Duodenal mucosa (tissue), 2 donors: ENCODE data around the gene RNF103.

Experiments used
- H3K27ac ChIP-seq: one replicate; pipeline ENCODE4 v1.7.0; 2013; ENCODE audit warnings: low read depth, low read length
- H3K27me3 ChIP-seq, 2 donors: one replicate each; pipeline ENCODE4 v1.7.0; 2013; ENCODE audit warnings: low read length in 2 of 2, control low read depth in 1 of 2; ENCODE audit not compliant: insufficient read depth in 2 of 2, control insufficient read depth in 1 of 2
- H3K36me3 ChIP-seq, 2 donors: one replicate each; pipeline ENCODE4 v1.7.0; 2013; ENCODE audit warnings: low read length in 2 of 2, control low read depth in 1 of 2; ENCODE audit not compliant: insufficient read depth in 2 of 2, control insufficient read depth in 1 of 2
- H3K4me1 ChIP-seq, 2 donors: one replicate each; pipeline ENCODE4 v1.7.0; 2013; ENCODE audit warnings: low read length in 2 of 2, control low read depth in 1 of 2; ENCODE audit not compliant: insufficient read depth in 2 of 2, control insufficient read depth in 1 of 2
- H3K4me3 ChIP-seq, 2 donors: one replicate each; pipeline ENCODE4 v1.7.0; 2013; ENCODE audit warnings: low read length in 2 of 2, low read depth in 1 of 2
- H3K9ac ChIP-seq, 2 donors: one replicate each; pipeline ENCODE4 v1.7.0; 2013; ENCODE audit warnings: low read length in 2 of 2, low read depth in 1 of 2
- H3K9me3 ChIP-seq, 2 donors: one replicate each; pipeline ENCODE4 v1.7.0; 2013; ENCODE audit warnings: low read length in 2 of 2, control low read depth in 1 of 2; ENCODE audit not compliant: control insufficient read depth in 1 of 2

The RNF103 gene

GRCh38 chr2:86627550-86627949 lies 3.9 kb upstream of the RNF103 start:
- peaks cover 19 to 34% of the 10 kb centered on the region in 2 donors for H3K4me1 ChIP-seq
- no peak overlapping the region for H3K27ac ChIP-seq
- no peaks in the 10 kb centered on the region for H3K9me3 ChIP-seq

DNA sequence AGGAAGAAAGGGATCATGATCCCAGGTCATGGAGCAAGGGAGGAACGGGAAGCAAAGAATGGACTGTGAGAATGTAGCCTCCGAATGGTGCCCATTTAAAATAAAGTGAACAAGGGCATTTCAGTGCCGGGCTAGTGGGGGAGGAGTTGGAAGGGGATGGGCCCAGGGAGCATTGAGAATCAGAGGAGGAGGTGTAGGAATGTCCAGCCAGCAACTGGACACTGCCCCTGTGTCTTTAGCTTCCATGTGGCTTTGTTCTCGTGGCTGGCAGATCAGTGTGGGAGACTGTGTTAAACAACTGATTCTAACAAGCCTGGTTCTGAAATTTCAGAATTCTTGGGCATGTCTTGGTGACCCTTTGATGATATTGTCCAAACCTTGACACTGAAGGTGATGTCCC lies 1.4 kb upstream of the RNF103 start:
- Histone ChIP-seq H3K9me3 (no peaks in the 10 kb centered on the region), H3K27ac (no peak overlapping the region), H3K9ac (no peak overlapping the region), H3K36me3 (no peaks in the 10 kb centered on the region), H3K27me3 (no peaks in the 10 kb centered on the region), H3K4me1 (peaks cover 10 to 29% of the 10 kb centered on the region in 2 donors), H3K4me3 (no peak overlapping the region)

More at GRCh38 chr2:86627550-86627949, 3.9 kb upstream of the RNF103 start:
- no peak overlapping the region for H3K4me3 ChIP-seq
- no peaks in the 10 kb centered on the region for H3K36me3 ChIP-seq
- H3K9ac ChIP-seq = no peak overlapping the region
- H3K27me3 ChIP-seq = no peaks in the 10 kb centered on the region

DNA sequence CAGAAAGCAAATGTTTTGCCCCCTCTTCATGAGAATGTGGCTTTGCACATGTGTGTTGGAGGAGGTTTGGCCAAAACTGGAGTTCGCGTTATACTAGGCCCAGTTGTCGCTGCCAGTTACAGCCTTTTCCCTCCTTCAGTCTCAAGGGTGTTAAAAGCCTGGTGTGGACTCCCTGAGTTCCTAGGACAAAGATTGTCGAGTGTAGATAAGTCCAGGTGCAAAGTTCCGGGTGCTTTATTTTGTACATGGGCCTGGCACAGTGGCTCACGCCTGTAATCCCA lies 542 bp upstream of the RNF103 start:
- H3K36me3 ChIP-seq = peaks cover under 1 to 2% of the 10 kb centered on the region in 2 donors
- no peaks in the 10 kb centered on the region for H3K27me3 ChIP-seq
- H3K4me1 ChIP-seq = peaks cover 6 to 22% of the 10 kb centered on the region in 2 donors
- peak overlapping the region; percentile 97 for H3K27ac ChIP-seq
- peak overlapping the region in 1 of 2 donors; percentile 97 for H3K9ac ChIP-seq
- no peaks in the 10 kb centered on the region for H3K9me3 ChIP-seq
- peak overlapping the region; percentile 44 to 66 for H3K4me3 ChIP-seq

DNA sequence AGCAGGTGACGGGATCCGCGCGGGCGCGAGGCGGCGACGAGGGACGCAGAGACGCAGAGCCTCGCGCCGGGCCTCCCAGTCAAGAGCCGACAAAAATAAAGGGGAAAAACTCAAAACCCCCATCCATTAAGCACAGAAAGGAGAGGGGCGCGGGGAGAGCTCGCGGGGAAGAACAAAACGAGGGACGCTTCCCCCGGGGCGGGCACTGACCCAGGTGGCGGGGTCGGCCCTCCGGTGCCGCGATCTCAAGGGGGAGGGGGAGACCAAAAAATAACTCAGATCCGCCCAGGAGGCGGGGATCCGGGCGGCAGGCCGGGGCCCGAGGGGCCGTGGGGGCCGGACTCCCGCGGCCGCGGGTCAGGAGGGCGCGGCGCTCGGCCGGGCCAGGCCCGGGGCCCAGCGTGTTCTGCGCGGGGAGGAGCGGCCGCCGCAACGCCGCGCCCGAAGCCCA lies 597 bp downstream of the RNF103 start:
- H3K4me3 ChIP-seq = peak overlapping the region; percentile 72 to 89
- H3K27me3 ChIP-seq = no peaks in the 10 kb centered on the region
- H3K36me3 ChIP-seq = peaks cover 5 to 7% of the 10 kb centered on the region in 2 donors
- no peaks in the 10 kb centered on the region for H3K9me3 ChIP-seq
- peaks cover 6 to 18% of the 10 kb centered on the region in 2 donors for H3K4me1 ChIP-seq
- peak overlapping the region; percentile 97 for H3K27ac ChIP-seq
- peak overlapping the region; percentile 95 to 97 for H3K9ac ChIP-seq

GRCh38 chr2:86622519-86623042 lies 1.1 kb downstream of the RNF103 start:
- Histone ChIP-seq H3K27ac (peak overlapping the region; percentile 97), H3K27me3 (no peaks in the 10 kb centered on the region), H3K4me3 (peak overlapping the region; percentile 72 to 89), H3K9me3 (no peaks in the 10 kb centered on the region), H3K9ac (peak overlapping the region; percentile 95 to 97), H3K36me3 (peaks cover 7% of the 10 kb centered on the region in 2 donors), H3K4me1 (peaks cover 3 to 19% of the 10 kb centered on the region in 2 donors)

GRCh38 chr2:86621280-86621943 lies 2.3 kb downstream of the RNF103 start:
- Histone ChIP-seq H3K4me3 (peak overlapping the region; percentile 72 to 89), H3K27ac (no peak overlapping the region), H3K9me3 (no peaks in the 10 kb centered on the region), H3K36me3 (peaks cover 13 to 16% of the 10 kb centered on the region in 2 donors), H3K9ac (peak overlapping the region; percentile 95 to 97), H3K4me1 (peaks cover 0 to 26% of the 10 kb centered on the region in 2 donors), H3K27me3 (no peaks in the 10 kb centered on the region)

DNA sequence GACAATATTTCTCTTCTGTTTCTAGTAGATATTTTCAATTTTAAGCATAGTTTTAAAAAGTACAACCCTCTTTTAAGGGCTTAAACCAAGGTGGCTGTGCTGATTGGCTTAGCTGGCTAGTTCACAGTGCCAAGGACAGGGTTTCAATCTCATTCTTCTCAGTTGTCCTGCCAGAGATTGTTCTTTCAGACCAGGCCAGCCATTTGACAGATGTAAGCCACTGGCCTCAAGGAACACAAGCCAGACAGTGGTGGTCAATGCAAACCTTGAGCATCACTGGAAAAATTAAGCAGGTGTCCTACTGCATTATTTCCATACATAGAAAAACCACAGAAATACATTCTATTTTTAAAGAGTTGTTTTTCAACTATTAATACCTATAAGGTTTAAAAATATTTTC lies 5.9 kb downstream of the RNF103 start:
- Histone ChIP-seq H3K27ac (no peak overlapping the region), H3K4me1 (peaks cover 3 to 32% of the 10 kb centered on the region in 2 donors), H3K9me3 (no peaks in the 10 kb centered on the region), H3K36me3 (peaks cover 20 to 22% of the 10 kb centered on the region in 2 donors), H3K4me3 (no peak overlapping the region), H3K27me3 (no peaks in the 10 kb centered on the region), H3K9ac (no peak overlapping the region)

- Histone ChIP-seq H3K9ac (no peak overlapping the region), H3K9me3 (no peaks in the 10 kb centered on the region), H3K4me1 (peaks cover 3 to 32% of the 10 kb centered on the region in 2 donors), H3K27ac (no peak overlapping the region), H3K27me3 (no peaks in the 10 kb centered on the region), H3K4me3 (no peak overlapping the region), H3K36me3 (peaks cover 20 to 25% of the 10 kb centered on the region in 2 donors)
Measured at GRCh38 chr2:86617153-86617552, 6.5 kb downstream of the RNF103 start.

DNA sequence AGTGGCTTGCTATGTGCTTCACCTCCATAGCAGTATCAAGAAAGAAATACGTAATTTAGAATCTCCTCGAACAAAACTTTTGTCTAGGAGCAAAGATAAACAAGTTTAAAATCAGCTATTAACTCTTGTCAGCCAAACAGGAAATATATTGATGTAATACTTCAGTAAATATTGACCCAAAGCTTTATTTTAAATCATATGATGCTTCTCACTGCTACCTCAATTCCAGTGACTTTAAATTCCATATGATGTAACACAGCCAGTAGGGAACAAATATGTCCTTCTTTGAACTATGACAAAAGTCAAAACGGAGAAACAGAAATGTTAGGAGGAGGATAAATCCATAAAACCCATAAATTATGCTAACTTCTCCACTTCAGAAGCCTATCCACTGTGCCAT lies 7.2 kb downstream of the RNF103 start:
- Histone ChIP-seq H3K36me3 (peaks cover 21 to 29% of the 10 kb centered on the region in 2 donors), H3K9me3 (no peaks in the 10 kb centered on the region), H3K9ac (no peak overlapping the region), H3K27ac (no peak overlapping the region), H3K4me1 (peaks cover 3 to 32% of the 10 kb centered on the region in 2 donors), H3K27me3 (no peaks in the 10 kb centered on the region), H3K4me3 (no peak overlapping the region)

DNA sequence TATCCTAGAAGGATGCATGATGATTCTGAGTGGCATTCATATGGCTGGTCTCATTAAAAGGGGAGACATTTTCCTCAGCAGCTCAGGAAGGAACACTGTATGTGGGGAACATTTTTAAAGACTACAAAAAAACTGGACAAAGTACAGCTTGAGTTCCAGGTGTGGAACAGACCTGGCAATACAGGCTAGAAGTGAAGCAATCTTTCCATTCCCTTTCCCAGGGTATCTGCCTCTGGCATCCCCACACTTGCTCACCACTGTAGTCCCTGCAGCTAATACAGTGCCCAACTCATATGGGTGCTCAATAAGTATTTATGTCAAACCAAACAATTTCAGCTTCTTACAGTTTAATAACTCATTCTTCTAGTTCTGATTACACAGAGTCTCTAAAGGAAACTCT lies 8.1 kb downstream of the RNF103 start:
- peaks cover 24 to 34% of the 10 kb centered on the region in 2 donors for H3K36me3 ChIP-seq
- no peak overlapping the region for H3K9ac ChIP-seq
- H3K9me3 ChIP-seq = no peaks in the 10 kb centered on the region
- H3K27me3 ChIP-seq = no peaks in the 10 kb centered on the region
- peaks cover 3 to 30% of the 10 kb centered on the region in 2 donors for H3K4me1 ChIP-seq
- no peak overlapping the region for H3K4me3 ChIP-seq
- no peak overlapping the region for H3K27ac ChIP-seq
